COR-L47 (cell line): ENCODE data around the gene SLC38A3.

ENCODE experiments used
- DNase-seq: peaks from one replicate; lab custom pipeline; 2025; lab: John Stamatoyannopoulos, UW

The SLC38A3 gene

GRCh38 chr3:50204804-50205412 is at the start of gene SLC38A3:
TSS of gene SLC38A3 (plus strand) at chr3:50205271. CDS start at chr3:50214200, 8,929 bp downstream.
- no peak for DNase-seq

GRCh38 chr3:50155491-50155878 is 49.6 kb upstream of the SLC38A3 start:
- DNase-seq = no peak

GRCh38 chr3:50155891-50156290 is 49.2 kb upstream of the SLC38A3 start:
- DNase-seq = no peak

DNA sequence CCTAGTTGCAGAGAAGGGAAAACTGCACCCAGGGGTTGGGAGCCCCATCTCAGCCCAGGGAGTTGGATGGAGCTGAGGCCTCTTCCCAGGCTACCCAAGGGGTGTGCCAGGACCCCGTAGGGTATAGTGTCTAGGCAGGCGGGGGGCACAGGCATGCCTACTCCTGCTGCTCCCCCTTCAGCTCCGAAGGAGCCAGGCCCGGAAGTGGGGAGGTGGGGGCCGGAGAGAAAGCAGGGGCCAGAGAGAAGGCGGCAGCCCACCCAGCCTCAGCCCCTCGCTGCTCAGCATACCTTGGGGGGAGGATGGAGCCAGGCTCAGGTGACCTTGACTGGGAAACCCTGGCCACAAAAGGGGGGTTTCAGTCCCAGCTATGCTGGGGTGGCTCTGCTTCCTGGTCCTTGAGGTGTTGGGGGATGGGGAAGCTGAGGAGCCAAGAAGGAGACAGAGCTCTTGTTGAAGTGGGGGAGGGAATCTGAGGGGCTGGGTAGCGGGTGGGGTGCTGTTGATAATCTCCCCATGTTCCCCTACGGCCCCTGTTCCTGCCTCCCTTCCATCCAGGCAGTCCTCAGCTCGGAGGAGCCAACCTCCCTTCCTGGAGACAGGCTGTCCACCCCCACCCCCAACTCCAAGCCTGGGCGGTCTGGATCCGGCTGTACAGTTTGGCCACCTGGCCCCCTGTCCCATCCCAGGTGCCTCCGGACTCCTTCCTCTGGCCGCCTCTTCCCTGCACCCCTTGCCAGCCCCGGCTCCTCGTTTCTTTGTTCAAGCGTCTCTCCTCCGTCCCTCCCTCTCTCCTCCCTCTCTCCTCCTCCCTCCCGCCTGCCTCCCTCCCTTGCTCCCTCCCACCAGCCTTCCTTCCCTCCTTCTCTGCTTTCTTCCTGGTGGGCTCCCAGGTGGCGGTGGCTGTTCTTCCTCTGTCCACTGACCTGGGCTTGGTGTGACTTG is 48.2 kb upstream of the SLC38A3 start:
- no peak for DNase-seq

GRCh38 chr3:50157827-50158529 is 47.1 kb upstream of the SLC38A3 start:
- DNase-seq = no peak

GRCh38 chr3:50158530-50159146 is 46.4 kb upstream of the SLC38A3 start:
- DNase-seq = no peak

DNA sequence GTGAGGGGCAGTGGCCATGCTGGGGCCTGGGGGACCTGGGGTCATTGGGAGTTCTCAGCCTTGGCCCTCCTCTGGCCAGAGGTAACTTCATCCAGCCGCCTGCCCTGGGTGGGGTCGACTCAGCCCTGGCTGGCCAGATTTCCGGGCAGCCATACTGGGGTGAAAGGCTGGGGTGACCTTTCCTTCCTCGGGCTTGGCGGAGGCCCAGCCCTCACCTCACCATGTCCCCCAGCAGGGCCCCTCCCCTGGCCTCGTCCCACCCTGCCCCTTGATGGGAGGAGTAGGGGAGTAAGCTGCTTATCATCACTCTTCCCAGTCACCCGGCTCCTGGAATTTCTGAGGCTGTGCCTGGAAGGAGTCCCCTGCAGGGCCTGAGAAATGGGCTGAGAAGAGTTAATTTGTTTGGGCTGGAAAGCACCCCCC is 44.5 kb upstream of the SLC38A3 start:
- DNase-seq = no peak

DNA sequence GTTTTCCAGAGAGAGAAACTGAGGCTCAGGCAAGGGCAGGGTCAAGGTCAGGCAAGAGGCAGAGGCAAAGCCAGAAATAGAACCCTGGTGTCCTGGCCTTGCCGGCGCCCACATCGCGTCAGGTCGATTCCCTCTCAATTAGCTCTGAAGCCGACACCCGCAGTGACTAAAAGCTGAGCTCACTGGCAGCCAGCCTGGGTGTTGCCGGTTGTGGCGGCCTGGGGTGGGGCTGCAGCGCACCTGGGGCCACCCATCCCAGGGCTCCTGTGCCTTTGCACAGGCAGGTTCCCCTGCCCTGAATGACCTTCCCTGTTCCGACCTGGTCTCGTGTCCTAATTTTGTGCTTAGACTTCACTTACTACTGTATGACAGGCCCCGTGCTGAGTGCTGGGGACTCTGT is 43.8 kb upstream of the SLC38A3 start:
- DNase-seq = peak; percentile 13

GRCh38 chr3:50162034-50162883 is 42.8 kb upstream of the SLC38A3 start:
- DNase-seq = no peak

GRCh38 chr3:50163572-50164455 is 41.3 kb upstream of the SLC38A3 start:
- no peak for DNase-seq

GRCh38 chr3:50164481-50164880 is 40.6 kb upstream of the SLC38A3 start:
- DNase-seq = no peak

GRCh38 chr3:50164984-50165909 is 39.8 kb upstream of the SLC38A3 start:
- DNase-seq = no peak

GRCh38 chr3:50165910-50166538 is 39.0 kb upstream of the SLC38A3 start:
- DNase-seq = no peak

DNA sequence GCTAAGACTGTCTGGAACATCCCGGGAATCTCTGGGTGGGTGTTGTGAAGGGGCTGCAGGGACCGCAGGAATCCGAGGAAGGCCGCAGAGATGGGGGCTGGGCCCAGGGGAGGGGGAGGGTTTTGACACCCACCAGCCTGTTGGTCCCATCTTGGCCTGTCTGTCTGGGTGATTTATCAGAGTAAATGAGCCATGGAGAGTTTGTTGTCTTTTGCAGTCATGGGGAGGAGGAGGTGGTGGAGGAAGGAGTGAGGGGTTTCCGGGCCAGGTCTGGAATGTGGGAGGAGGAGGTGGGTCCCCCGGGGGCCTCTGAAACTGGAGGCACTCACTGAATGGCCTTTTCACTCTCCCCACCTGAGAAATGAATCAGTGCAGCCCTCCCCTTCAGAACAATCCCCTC is 38.5 kb upstream of the SLC38A3 start:
- no peak for DNase-seq

DNA sequence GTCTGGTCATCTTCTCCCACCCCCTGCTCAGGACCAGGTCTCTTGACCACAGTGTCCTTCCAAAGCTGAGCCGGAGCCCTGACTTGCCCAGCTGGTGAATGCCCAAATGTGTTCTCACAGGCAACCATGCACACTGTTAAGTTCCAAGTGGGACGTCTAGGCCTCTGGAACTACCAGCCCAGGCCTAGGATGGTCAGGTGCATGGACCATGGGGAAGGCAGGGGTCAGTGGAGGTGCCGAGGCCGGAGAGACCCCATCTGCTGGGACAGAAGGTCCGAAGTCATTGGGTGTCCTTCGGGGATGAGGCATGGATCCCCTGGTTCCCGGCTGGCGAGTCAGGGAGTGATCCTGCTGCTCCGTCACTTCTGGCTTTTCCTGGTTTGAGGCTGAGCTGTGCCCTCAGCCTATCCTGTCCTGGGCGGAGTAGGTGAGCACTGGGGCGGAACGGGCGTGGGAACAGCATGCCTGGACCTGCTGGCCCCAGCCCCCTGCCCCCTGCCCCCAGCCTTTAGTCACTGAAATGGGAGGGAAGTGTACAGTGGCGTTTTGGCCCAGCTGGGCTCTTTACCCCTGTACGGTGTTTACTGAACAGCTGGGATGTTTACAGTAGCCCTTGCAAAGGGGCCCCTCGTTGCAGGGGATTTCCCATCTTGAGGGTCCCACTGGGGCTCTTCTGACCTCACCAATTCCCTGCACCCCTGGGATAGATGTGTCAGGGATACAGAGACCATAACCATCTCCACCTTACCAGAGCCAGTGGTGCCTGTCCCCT is 37.8 kb upstream of the SLC38A3 start:
- no peak for DNase-seq

DNA sequence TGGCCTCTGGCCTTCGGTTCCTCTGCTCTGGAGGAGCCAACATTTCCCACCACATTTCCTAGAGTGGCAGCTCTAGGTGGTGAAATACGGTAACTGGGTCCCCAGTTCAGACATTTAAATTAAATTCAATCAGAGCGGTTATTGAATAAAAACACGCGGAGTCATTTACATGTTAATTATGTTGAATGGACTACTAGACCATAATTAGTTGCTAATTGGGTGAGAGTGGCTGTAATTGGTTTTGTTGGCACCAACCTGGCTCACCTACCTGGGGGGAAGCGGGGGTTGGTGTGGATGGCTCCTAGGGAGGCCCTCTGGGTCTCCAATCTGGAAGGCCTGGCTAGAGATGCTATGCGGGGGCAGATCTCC is 37.2 kb upstream of the SLC38A3 start:
- DNase-seq = peak; percentile 53

DNA sequence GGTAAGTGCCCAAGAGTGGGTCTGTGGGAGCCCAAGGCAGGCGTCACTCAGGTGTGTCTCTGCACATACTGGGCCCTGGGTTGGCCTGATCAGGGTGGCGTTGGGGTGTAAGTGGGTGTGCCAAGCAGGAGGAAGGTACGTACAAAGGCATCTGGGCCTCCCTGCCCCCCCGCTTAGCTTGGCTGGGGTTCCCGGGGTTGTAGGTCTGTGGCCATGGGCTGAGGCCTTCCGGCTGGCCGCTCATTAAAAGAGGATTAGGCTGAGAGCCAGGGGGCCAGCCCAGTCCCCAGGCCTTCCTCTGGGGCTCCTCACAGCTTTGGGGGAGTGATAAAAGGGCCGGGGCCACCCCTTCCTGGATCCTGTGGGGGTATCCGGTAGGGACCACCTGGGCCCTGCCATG is 36.7 kb upstream of the SLC38A3 start:
- DNase-seq = no peak

- DNase-seq = no peak
Observed at GRCh38 chr3:50168791-50169190, 36.3 kb upstream of the SLC38A3 start.
